ENCODE results near the gene PCDH10. TPM values are rescaled to one million over a fixed set of nuclear protein-coding genes. Genes with fewer than 3 reads are reported as not detected.

PCDH10 gene
- total and polyA plus RNA-seq, 2 donors (not counting 3 experiments of a cell fraction or from before 2014, with no cell fraction given): 56.5 to 91.0 TPM

- H3K9me1 ChIP-seq (replicated peaks; ENCODE audit: control insufficient read depth, extremely low read depth, insufficient read depth, low read length): no peaks in the 10 kb centered on the region
- TF ChIP-seq MAX (IDR thresholded peaks at IDR 0.05; ENCODE audit: insufficient read depth, insufficient read length) (no peak), FOS (IDR thresholded peaks at IDR 0.05; ENCODE audit: borderline replicate concordance, insufficient read depth, low read length) (no peak), GATA2 (IDR thresholded peaks at IDR 0.05; ENCODE audit: insufficient read depth, insufficient read length, low read depth, low read length) (peak; percentile 42), MYC (IDR thresholded peaks at IDR 0.05; ENCODE audit: low read depth, low read length) (no peak)
- H2AFZ ChIP-seq (ENCODE audit: low read depth, low read length): peak overlapping the region; percentile 86
- H4K20me1 ChIP-seq (replicated peaks; ENCODE audit: control insufficient read depth, extremely low read depth, insufficient read depth, low read length): no peaks in the 10 kb centered on the region
- H3K36me3 ChIP-seq (ENCODE audit: control insufficient read depth in 2 of 2, extremely low read depth in 1 of 2, insufficient read depth in 2 of 2, low read length in 2 of 2): peaks cover 0 to 3% of the 10 kb centered on the region in 2 experiments
- H3K27me3 ChIP-seq (ENCODE audit: control insufficient read depth in 2 of 2, insufficient read depth in 2 of 2, low read length in 2 of 2): no peaks in the 10 kb centered on the region
- CTCF ChIA-PET: interaction anchor here (0.6 to 3.8 kb wide), 9 partner anchors 9 to 1754 kb away, joined by 3 to 43 read pairs (median 4); no protein-coding TSS in a partner anchor
- H3K9me3 ChIP-seq (replicated peaks; ENCODE audit: control insufficient read depth, insufficient read depth, low read length): no peaks in the 10 kb centered on the region
- peak overlapping the region; percentile 56 to 90 (median 67) for H3K4me3 ChIP-seq (replicated peaks in 1 of 3; ENCODE audit: insufficient read depth in 1 of 3, low read depth in 1 of 3, low read length in 3 of 3)
- dilution Hi-C loops (cut with MboI; ENCODE audit: extremely low pct_ligation_motif_present, low sequenced_read_pairs): no loop called here
- peak overlapping the region; percentile 97 for H3K4me2 ChIP-seq (ENCODE audit: insufficient read depth, low read length)
- intact Hi-C loops (cut with micrococcal nuclease): loop anchor here (10.0 kb wide), 1 partner anchor 1472 kb away; no protein-coding TSS in a partner anchor
- peak overlapping the region; percentile 57 for H3K9ac ChIP-seq (replicated peaks; ENCODE audit: extremely low read depth, insufficient read depth, low read length)
- POLR2A ChIA-PET: no interaction called here
- FAIRE-seq (no peak), DNase-seq (ENCODE audit: low read depth, low spot score) (no peak)
- peaks cover 30% of the 10 kb centered on the region for H3K4me1 ChIP-seq (ENCODE audit: control insufficient read depth, extremely low read depth, insufficient read depth, low read length)
- peaks cover 54% of the 10 kb centered on the region for H3K79me2 ChIP-seq (ENCODE audit: control insufficient read depth, insufficient read depth, low read length)
- BruUV-seq (replicated peaks): no TSS peak
- H3K27ac ChIP-seq (ENCODE audit: insufficient read depth, low read depth, low read length): peak overlapping the region; percentile 40
Observed at GRCh38 chr4:133152330-133152821, 3.3 kb downstream of the PCDH10 start.

- TF ChIP-seq POLR2AphosphoS5 (IDR thresholded peaks at IDR 0.05; ENCODE audit: insufficient read depth, low read depth, low read length): no peak
- no peak for TF ChIP-seq MAX (IDR thresholded peaks at IDR 0.05; ENCODE audit: insufficient read depth, insufficient read length)
- no peak for TF ChIP-seq CTCF (IDR thresholded peaks at IDR 0.05; ENCODE audit: extremely low read depth in 1 of 2, insufficient read depth in 1 of 2, low read depth in 1 of 2, low read length in 2 of 2)
- no peak for TF ChIP-seq POLR2A (IDR thresholded peaks at IDR 0.05; ENCODE audit: low read depth, low read length)
- TF ChIP-seq FOS (IDR thresholded peaks at IDR 0.05; ENCODE audit: borderline replicate concordance, insufficient read depth, low read length): no peak
- no peak for TF ChIP-seq JUN (IDR thresholded peaks at IDR 0.05; ENCODE audit: borderline replicate concordance, insufficient read depth, insufficient read length, low read depth)
- no peak for TF ChIP-seq GATA2 (IDR thresholded peaks at IDR 0.05; ENCODE audit: insufficient read depth, insufficient read length, low read depth, low read length)
- no peak for TF ChIP-seq MYC (IDR thresholded peaks at IDR 0.05; ENCODE audit: low read depth, low read length)
- TF ChIP-seq EZH2 (IDR thresholded peaks at IDR 0.05; ENCODE audit: borderline replicate concordance, low read depth, low read length, severe bottlenecking): no peak
- Histone ChIP-seq H3K4me1 (ENCODE audit: control insufficient read depth, extremely low read depth, insufficient read depth, low read length) (peaks cover 28% of the 10 kb centered on the region), H4K20me1 (replicated peaks; ENCODE audit: control insufficient read depth, extremely low read depth, insufficient read depth, low read length) (no peaks in the 10 kb centered on the region), H3K27me3 (ENCODE audit: control insufficient read depth in 2 of 2, insufficient read depth in 2 of 2, low read length in 2 of 2) (no peaks in the 10 kb centered on the region), H3K4me2 (ENCODE audit: insufficient read depth, low read length) (peak overlapping the region; percentile 97), H2AFZ (ENCODE audit: low read depth, low read length) (peak overlapping the region; percentile 86), H3K4me3 (replicated peaks in 1 of 3; ENCODE audit: insufficient read depth in 1 of 3, low read depth in 1 of 3, low read length in 3 of 3) (peak overlapping the region; percentile 56 to 90 (median 67)), H3K9me1 (replicated peaks; ENCODE audit: control insufficient read depth, extremely low read depth, insufficient read depth, low read length) (no peaks in the 10 kb centered on the region), H3K36me3 (ENCODE audit: control insufficient read depth in 2 of 2, extremely low read depth in 1 of 2, insufficient read depth in 2 of 2, low read length in 2 of 2) (peaks cover 0 to 3% of the 10 kb centered on the region in 2 experiments), H3K79me2 (ENCODE audit: control insufficient read depth, insufficient read depth, low read length) (peaks cover 56% of the 10 kb centered on the region), H3K9me3 (replicated peaks; ENCODE audit: control insufficient read depth, insufficient read depth, low read length) (no peaks in the 10 kb centered on the region), H3K27ac (ENCODE audit: insufficient read depth, low read depth, low read length) (peak overlapping the region; percentile 40), H3K9ac (replicated peaks; ENCODE audit: extremely low read depth, insufficient read depth, low read length) (peak overlapping the region; percentile 57)
- FAIRE-seq (peak; percentile 43), DNase-seq (ENCODE audit: low read depth, low spot score) (peak; percentile 68)
- ChIA-PET CTCF (interaction anchor here (1.0 to 3.8 kb wide), 12 partner anchors 10 to 1780 kb away, joined by 3 to 53 read pairs (median 12); no protein-coding TSS in a partner anchor), POLR2A (no interaction called here)
- dilution Hi-C loops (cut with MboI; ENCODE audit: extremely low pct_ligation_motif_present, low sequenced_read_pairs): no loop called here
- intact Hi-C loops (cut with micrococcal nuclease): loop anchor here (10.0 kb wide), 1 partner anchor 1472 kb away; no protein-coding TSS in a partner anchor
- BruUV-seq (replicated peaks): no TSS peak
Observed at GRCh38 chr4:133152831-133153481, 3.9 kb downstream of the PCDH10 start.

Data from endothelial cell of umbilical vein (primary cell).